K562 (cell line): ENCODE measurements around the gene SHISAL2A. TPM values are rescaled to one million over a fixed set of nuclear protein-coding genes. Genes with fewer than 3 reads are reported as not detected.

ENCODE experiments used
- ATAC-seq: fragments of 200-7000 bp; cut with Tn5 transposase; 3 replicates; pipeline ENCODE4 v1.9.1; 2020; ENCODE audit warnings: moderate library complexity
- BruUV-seq: library from RNA; stranded (reverse); fragments of 400-500 nt; replicated peaks from 2 replicates; lab custom pipeline; 2021; lab: Mats Ljungman, UMichigan
- CTCF ChIA-PET: fragments of 300-600 bp; formaldehyde crosslinking; extraction: SDS; loops from one replicate; lab custom pipeline; 2021; ENCODE audit warnings: low intra/inter-chr PET ratio; lab: Yijun Ruan, JAX
- POLR2A ChIA-PET: fragments of 300-600, 350-650 bp; sonication (Branson Sonifier 250); formaldehyde crosslinking; extraction: SDS; loops from one replicate; lab custom pipeline; 2021; ENCODE audit warnings: antibody characterized with exemption, inconsistent platforms; lab: Yijun Ruan, JAX
- DNase-seq, 4 experiments: peaks; one replicate each; pipeline versions ENCODE4 v3.0.0 to v3.0.0-alpha.2; 2011 to 2018; ENCODE audit warnings: low spot score in 3 of 4, mixed read lengths in 3 of 4; ENCODE audit errors: extremely low read depth in 1 of 4
- FAIRE-seq: peaks from 2 replicates; lab custom pipeline; 2011; peaks lifted over from hg19 to GRCh38; lab: Jason Lieb, UNC
- H2AFZ ChIP-seq: 2 replicates; pipeline ENCODE4 v1.6.0; 2011; ENCODE audit warnings: low read depth, low read length, control low read depth, inconsistent platforms
- H3K27ac ChIP-seq: fragments of 200-600 bp; 3 replicates; pipeline ENCODE4 v1.8.0; 2011; ENCODE audit warnings: low read depth, mild to moderate bottlenecking, control low read depth, inconsistent platforms, low read length, moderate library complexity, mixed read lengths; ENCODE audit errors: extremely low read depth
- H3K27me3 ChIP-seq, 2 experiments: fragments of 300-600 bp in 1 of 2; 2 replicates in 1 of 2; 3 replicates in 1 of 2; pipeline versions ENCODE4 v1.6.0 to v1.8.0; 2011; ENCODE audit warnings: inconsistent platforms in 2 of 2, low read length in 2 of 2, mild to moderate bottlenecking in 1 of 2, mixed read lengths in 1 of 2, moderate library complexity in 1 of 2; ENCODE audit not compliant: control insufficient read depth in 2 of 2, insufficient read depth in 2 of 2
- H3K36me3 ChIP-seq: fragments of 300-600 bp; 3 replicates; pipeline ENCODE4 v1.8.0; 2011; ENCODE audit warnings: mild to moderate bottlenecking, low read length, inconsistent platforms; ENCODE audit not compliant: control insufficient read depth, insufficient read depth
- H3K4me1 ChIP-seq, 2 experiments: fragments of 200-600 bp in 1 of 2; replicated peaks in 1 of 2; 2 replicates in 1 of 2; 3 replicates in 1 of 2; pipeline versions ENCODE4 v1.5.1 to v1.8.0; 2011; ENCODE audit warnings: inconsistent platforms in 2 of 2, low read length in 2 of 2, mild to moderate bottlenecking in 1 of 2, mixed read lengths in 1 of 2, moderate library complexity in 1 of 2; ENCODE audit not compliant: control insufficient read depth in 2 of 2, insufficient read depth in 2 of 2
- H3K4me2 ChIP-seq: 2 replicates; pipeline ENCODE4 v1.6.1; 2011; ENCODE audit warnings: low read length, control low read depth, inconsistent platforms, mixed read lengths; ENCODE audit not compliant: insufficient read depth
- H3K4me3 ChIP-seq: fragments of 200-600 bp; sonication (generic), shearing (Covaris generic); 2 replicates; pipeline ENCODE4 v1.5.1; 2016; ENCODE audit warnings: control low read depth, inconsistent platforms
- H3K79me2 ChIP-seq: fragments of 200-600 bp; 3 replicates; pipeline ENCODE4 v1.8.0; 2011; ENCODE audit warnings: low read length, inconsistent platforms; ENCODE audit not compliant: control insufficient read depth, insufficient read depth
- H3K9ac ChIP-seq, 2 experiments: 2 replicates each; pipeline versions ENCODE4 v1.6.0 to v1.6.1; 2011; ENCODE audit warnings: low read depth in 2 of 2, low read length in 2 of 2, control low read depth in 1 of 2, inconsistent platforms in 1 of 2, mild to moderate bottlenecking in 1 of 2, mixed read lengths in 1 of 2; ENCODE audit not compliant: insufficient read depth in 1 of 2
- H3K9me1 ChIP-seq: one replicate; pipeline ENCODE4 v1.6.0; 2011; ENCODE audit warnings: inconsistent platforms, mild to moderate bottlenecking, low read length, moderate library complexity; ENCODE audit not compliant: control insufficient read depth, insufficient read depth
- H3K9me3 ChIP-seq: replicated peaks from 2 replicates; pipeline ENCODE4 v1.5.1; 2011; ENCODE audit warnings: low read depth, low read length, inconsistent platforms; ENCODE audit not compliant: control insufficient read depth, insufficient read depth
- H4K20me1 ChIP-seq: replicated peaks from 2 replicates; pipeline ENCODE4 v1.6.1; 2011; ENCODE audit warnings: low read length, inconsistent platforms, mixed read lengths; ENCODE audit not compliant: control insufficient read depth, insufficient read depth
- CEBPG ChIP-seq, 3 experiments: fragments of 200-800 bp in 1 of 3; sonication (Bioruptor generic) in 1 of 3; sonication (generic) in 1 of 3; formaldehyde crosslinking in 1 of 3; IDR thresholded peaks in 2 of 3; conservative IDR thresholded peaks in 1 of 3; 2 replicates each; pipeline versions ENCODE4 v1.6.1 to v1.8.0; 2016 to 2022; ENCODE audit warnings: missing compliant biosample characterization in 2 of 3, missing genetic modification characterization in 2 of 3, mild to moderate bottlenecking in 1 of 3, missing genetic modification reagents in 1 of 3
- EP400 ChIP-seq: fragments of 450-650 bp; IDR thresholded peaks from 2 replicates; pipeline ENCODE4 v1.6.1; 2017; ENCODE audit warnings: antibody characterized with exemption, mild to moderate bottlenecking, moderate library complexity
- ESRRA ChIP-seq: fragments of 450-650 bp; IDR thresholded peaks from 2 replicates; pipeline ENCODE4 v1.6.1; 2014; ENCODE audit warnings: low read depth, mild to moderate bottlenecking, moderate library complexity, borderline replicate concordance
- HDAC2 ChIP-seq: fragments of 450-650 bp; IDR thresholded peaks from 2 replicates; pipeline ENCODE4 v1.6.1; 2016; ENCODE audit warnings: mild to moderate bottlenecking
- KDM2B ChIP-seq: fragments of 250-450 bp; sonication (Bioruptor Pico); IDR thresholded peaks from 2 replicates; pipeline ENCODE4 v1.8.0; 2021; ENCODE audit warnings: mild to moderate bottlenecking, moderate library complexity
- KLF6 ChIP-seq: fragments of 250-450 bp; sonication (Bioruptor Pico); IDR thresholded peaks from 2 replicates; pipeline ENCODE4 v1.4.0; 2020; ENCODE audit warnings: mild to moderate bottlenecking, moderate library complexity, borderline replicate concordance
- NR2F6 ChIP-seq: fragments of 450-650 bp; formaldehyde crosslinking; IDR thresholded peaks from 2 replicates; pipeline ENCODE4 v1.4.0; 2020; ENCODE audit warnings: mild to moderate bottlenecking
- PATZ1 ChIP-seq: fragments of 250-450 bp; sonication (Bioruptor Pico); IDR thresholded peaks from 2 replicates; pipeline ENCODE4 v1.5.0; 2020; ENCODE audit warnings: mild to moderate bottlenecking, borderline replicate concordance
- RBM22 ChIP-seq: fragments of 200-400 bp; formaldehyde crosslinking; IDR thresholded peaks from 2 replicates; pipeline ENCODE4 v1.6.1; 2018; ENCODE audit warnings: low read length, low read depth; ENCODE audit not compliant: poor library complexity, severe bottlenecking
- RBM25 ChIP-seq: fragments of 200-400 bp; formaldehyde crosslinking; IDR thresholded peaks from 2 replicates; pipeline ENCODE4 v1.6.1; 2018; ENCODE audit warnings: low read length, low read depth, moderate library complexity; ENCODE audit not compliant: severe bottlenecking
- SETDB1 ChIP-seq: IDR thresholded peaks from one replicate; pipeline ENCODE4 v1.6.1; 2012; ENCODE audit warnings: low read length, control low read depth, inconsistent platforms
- TAF9B ChIP-seq: fragments of 450-650 bp; IDR thresholded peaks from 2 replicates; pipeline ENCODE4 v1.6.1; 2018; ENCODE audit warnings: mild to moderate bottlenecking; ENCODE audit not compliant: partially characterized antibody
- XRCC4 ChIP-seq: IDR thresholded peaks from one replicate; pipeline ENCODE4 v1.6.1; 2011; ENCODE audit not compliant: insufficient read depth, insufficient read length; ENCODE audit errors: extremely low read depth
- ZNF121 ChIP-seq: sonication (generic); formaldehyde crosslinking; conservative IDR thresholded peaks from 2 replicates; pipeline ENCODE4 v1.8.0; 2022; ENCODE audit warnings: missing genetic modification reagents
- ZNF263 ChIP-seq: sonication (generic); formaldehyde crosslinking; IDR thresholded peaks from 2 replicates; pipeline ENCODE4 v1.8.0; 2022; ENCODE audit warnings: mild to moderate bottlenecking, missing genetic modification reagents, borderline replicate concordance
- ZNF316 ChIP-seq: fragments of 450-650 bp; IDR thresholded peaks from 2 replicates; pipeline ENCODE4 v1.6.1; 2016
- ZNF507 ChIP-seq: conservative IDR thresholded peaks from 2 replicates; pipeline ENCODE4 v1.6.1; 2017; ENCODE audit warnings: missing genetic modification characterization, missing compliant biosample characterization
- in situ Hi-C: fragments of 300-500 bp; cut with MboI; formaldehyde crosslinking; loops from 4 replicates; pipeline ENCODE4 v1.15.0; 2018; ENCODE audit warnings: inconsistent platforms, mixed read lengths
- intact Hi-C: fragments of 100-400 bp; cut with micrococcal nuclease; formaldehyde crosslinking; loops from 2 replicates; pipeline ENCODE4 v1.14.2; 2022
- polyA plus RNA-seq, 8 experiments: library from polyadenylated mRNA; depleted of rRNA in 4 of 8; stranded (reverse) in 5 of 8; unstranded in 3 of 8; fragments of >200 nt; fragmentation: Nextera tagmentation in 2 of 8; fragmentation: Illumina TruSeq in 1 of 8; extraction: Ambion mirVana in 2 of 8; extraction: Trizol in 1 of 8; gene quantifications; 2 replicates each; pipeline versions ENCODE4 v1.2.1 to v1.2.3, GENCODE V29; 2011 to 2014; ENCODE audit warnings: inconsistent platforms in 1 of 8, missing spikeins in 1 of 8
- total RNA-seq, 7 experiments: library from RNA; depleted of rRNA in 6 of 7; stranded (reverse); fragments of >200 nt in 6 of 7; fragmentation: Illumina TruSeq in 2 of 7; extraction: Trizol in 2 of 7; gene quantifications; 2 replicates each; pipeline versions ENCODE4 v1.2.1 to v1.2.3, GENCODE V29; 2011 to 2021; ENCODE audit warnings: low replicate concordance in 1 of 7

The SHISAL2A gene
- total and polyA plus RNA-seq, 9 of the 15 experiments (the other 6 are each of a cell fraction or from before 2014, with no cell fraction given) = 0.11 TPM; not detected in 8

DNA sequence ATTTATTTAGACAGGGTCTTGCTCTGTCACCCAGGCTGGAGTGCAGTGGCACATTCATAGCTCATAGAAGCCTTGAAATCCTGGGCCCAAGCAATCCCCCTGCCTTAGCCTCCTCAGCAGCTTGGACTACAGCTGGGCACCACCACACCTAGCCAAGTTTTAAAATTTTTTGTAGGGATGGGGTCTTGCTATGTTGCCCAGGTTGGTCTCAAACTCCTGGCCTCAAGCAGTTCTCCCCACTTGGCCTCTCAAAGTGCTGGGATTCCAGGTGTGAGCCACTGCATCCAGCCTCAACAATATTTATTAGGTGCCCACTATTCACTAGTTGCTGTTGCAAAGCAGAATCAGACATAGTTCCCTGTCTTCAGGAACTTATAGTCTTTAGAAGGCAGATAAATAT lies 44.9 kb upstream of the SHISAL2A start:
- CTCF ChIA-PET = no interaction called here
- intact Hi-C loops = no loop called here
- H3K27me3 ChIP-seq = no peaks in the 10 kb centered on the region
- no peak overlapping the region for H3K4me3 ChIP-seq
- DNase-seq (no peak), ATAC-seq (no peak), FAIRE-seq (no peak)
- no peaks in the 10 kb centered on the region for H3K9me1 ChIP-seq
- H3K4me1 ChIP-seq = no peaks in the 10 kb centered on the region
- H3K79me2 ChIP-seq = no peaks in the 10 kb centered on the region
- POLR2A ChIA-PET = interaction anchor here (0.7 to 1.1 kb wide), 4 partner anchors 11 to 163 kb away, joined by 3 read pairs; no protein-coding TSS in a partner anchor
- no peak overlapping the region for H3K9ac ChIP-seq
- H3K27ac ChIP-seq = no peak overlapping the region
- H3K36me3 ChIP-seq = no peaks in the 10 kb centered on the region
- H3K4me2 ChIP-seq = no peak overlapping the region
- H4K20me1 ChIP-seq = no peaks in the 10 kb centered on the region
- peak overlapping the region; percentile 74; the same call in 1 of the 2 replicates for H2AFZ ChIP-seq
- no peak for TF ChIP-seq XRCC4
- TF ChIP-seq RBM22 = no peak
- no peak for TF ChIP-seq ZNF316
- no peak for TF ChIP-seq NR2F6 (CRISPR knock-in tag)
- no peak for TF ChIP-seq EP400
- no peak for TF ChIP-seq ESRRA
- TF ChIP-seq ZNF121 (CRISPR knock-in tag) = peak; percentile 83
- TF ChIP-seq ZNF263 (CRISPR knock-in tag) = no peak
- no peak for TF ChIP-seq PATZ1 (CRISPR knock-in tag)
- TF ChIP-seq SETDB1 = no peak
- no peak for TF ChIP-seq KLF6 (CRISPR knock-in tag)
- TF ChIP-seq HDAC2 = no peak
- TF ChIP-seq CEBPG (CRISPR knock-in tag; IDR thresholded peaks at IDR 0.05) = no peak
- no peak for TF ChIP-seq CEBPG (tag; conservative IDR thresholded peaks at IDR 0.05 in 1 of 2, IDR thresholded peaks at IDR 0.05 in 1 of 2)
- TF ChIP-seq TAF9B = no peak
- TF ChIP-seq KDM2B (CRISPR knock-in tag) = no peak
- no peak for TF ChIP-seq ZNF507
- peak; percentile 24 for TF ChIP-seq RBM25
- no TSS peak for BruUV-seq
- no peaks in the 10 kb centered on the region for H3K9me3 ChIP-seq
- in situ Hi-C loops = no loop called here
